B cell (primary cell): ENCODE results near the gene NHERF2.

Experiments used
- CTCF ChIP-seq: fragments of 200-600 bp; IDR thresholded peaks from one replicate; pipeline ENCODE4 v1.8.0; 2022; ENCODE audit warnings: antibody characterized with exemption, mild to moderate bottlenecking
- EZH2 ChIP-seq: IDR thresholded peaks from 2 replicates; pipeline ENCODE4 v1.6.1; 2012; ENCODE audit warnings: borderline replicate concordance, low read depth, mild to moderate bottlenecking, moderate library complexity, low read length; ENCODE audit not compliant: insufficient read depth, poor library complexity, severe bottlenecking

GRCh38 chr16:2032285-2033056, 5.8 kb downstream of the NHERF2 start:
- no peak for TF ChIP-seq EZH2
- TF ChIP-seq CTCF, result no peak
